Nephron (organoid): ENCODE results near the gene TRAFD1.

Experiments
- H3K27ac Mint-ChIP-seq, 3 experiments: 2 replicates each; pipeline ENCODE4 v1.8.0; 2020; ENCODE audit warnings: mixed read lengths in 3 of 3, mild to moderate bottlenecking in 2 of 3, moderate library complexity in 1 of 3
- H3K27me3 Mint-ChIP-seq: 2 replicates; pipeline ENCODE4 v1.8.0; 2021; ENCODE audit warnings: low read depth, mild to moderate bottlenecking, moderate library complexity, mixed read lengths
- H3K36me3 Mint-ChIP-seq: 2 replicates; pipeline ENCODE4 v1.8.0; 2020; ENCODE audit warnings: low read depth, mixed read lengths
- H3K4me1 Mint-ChIP-seq: 2 replicates; pipeline ENCODE4 v1.8.0; 2020; ENCODE audit warnings: mixed read lengths
- H3K4me3 Mint-ChIP-seq, 3 experiments: 2 replicates each; pipeline ENCODE4 v1.8.0; 2020; ENCODE audit warnings: mild to moderate bottlenecking in 3 of 3, mixed read lengths in 3 of 3, moderate library complexity in 2 of 3
- H3K9me3 Mint-ChIP-seq: 2 replicates; pipeline ENCODE4 v1.8.0; 2020; ENCODE audit warnings: mixed read lengths
- TF ChIP-seq, protein P1 (sequence below), 3 experiments: fragments of 200-600 bp; sonication (generic); IDR thresholded peaks; one replicate each; pipeline ENCODE4 v1.5.0; 2021; ENCODE audit warnings: antibody characterized with exemption in 3 of 3; ENCODE audit not compliant: unreplicated experiment in 3 of 3

Gene TRAFD1

DNA sequence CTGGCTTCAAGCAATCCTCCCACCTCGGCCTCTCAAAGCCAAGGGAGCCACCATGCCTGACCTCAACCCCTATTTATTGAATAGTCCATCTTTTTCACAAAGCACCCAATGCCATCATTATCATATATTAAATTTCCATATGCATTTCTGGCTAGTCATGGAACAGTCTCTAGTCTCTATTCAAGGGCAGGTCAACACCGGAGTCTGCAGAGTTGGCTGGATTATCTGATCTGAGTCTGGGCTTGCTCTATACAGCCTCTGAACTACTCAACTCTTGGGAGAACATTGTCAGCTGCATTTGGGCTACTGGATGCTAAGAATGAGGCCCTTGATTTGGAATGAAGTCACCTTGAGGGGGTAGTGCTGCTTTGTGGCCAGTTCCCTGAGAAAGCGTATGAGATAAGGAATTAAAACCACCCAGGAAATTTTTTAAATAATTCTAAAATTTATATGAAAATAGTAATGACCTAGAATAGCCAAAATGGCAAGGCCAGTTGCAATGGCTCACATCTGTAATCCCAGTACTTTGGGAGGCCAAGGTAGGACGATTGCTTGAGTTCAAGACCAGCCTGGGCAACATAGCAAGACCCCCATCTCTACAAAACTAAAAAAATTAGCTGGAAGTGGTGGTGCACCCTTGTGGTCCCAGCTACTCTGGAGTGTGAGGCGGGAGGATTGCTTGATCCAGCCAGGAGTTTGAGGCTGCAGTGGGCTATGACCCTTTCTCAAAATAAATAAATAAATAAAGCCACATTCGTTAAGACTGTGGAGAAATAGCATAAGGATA, 9.9 kb upstream of the TRAFD1 start:
- Mint-ChIP-seq H3K27me3 (no peaks in the 10 kb centered on the region), H3K4me1 (peaks cover 19% of the 10 kb centered on the region), H3K36me3 (no peaks in the 10 kb centered on the region), H3K9me3 (no peaks in the 10 kb centered on the region), H3K27ac (peak overlapping the region; percentile 31 to 92 (median 74)), H3K4me3 (no peak overlapping the region)
- TF ChIP-seq, protein P1, sequence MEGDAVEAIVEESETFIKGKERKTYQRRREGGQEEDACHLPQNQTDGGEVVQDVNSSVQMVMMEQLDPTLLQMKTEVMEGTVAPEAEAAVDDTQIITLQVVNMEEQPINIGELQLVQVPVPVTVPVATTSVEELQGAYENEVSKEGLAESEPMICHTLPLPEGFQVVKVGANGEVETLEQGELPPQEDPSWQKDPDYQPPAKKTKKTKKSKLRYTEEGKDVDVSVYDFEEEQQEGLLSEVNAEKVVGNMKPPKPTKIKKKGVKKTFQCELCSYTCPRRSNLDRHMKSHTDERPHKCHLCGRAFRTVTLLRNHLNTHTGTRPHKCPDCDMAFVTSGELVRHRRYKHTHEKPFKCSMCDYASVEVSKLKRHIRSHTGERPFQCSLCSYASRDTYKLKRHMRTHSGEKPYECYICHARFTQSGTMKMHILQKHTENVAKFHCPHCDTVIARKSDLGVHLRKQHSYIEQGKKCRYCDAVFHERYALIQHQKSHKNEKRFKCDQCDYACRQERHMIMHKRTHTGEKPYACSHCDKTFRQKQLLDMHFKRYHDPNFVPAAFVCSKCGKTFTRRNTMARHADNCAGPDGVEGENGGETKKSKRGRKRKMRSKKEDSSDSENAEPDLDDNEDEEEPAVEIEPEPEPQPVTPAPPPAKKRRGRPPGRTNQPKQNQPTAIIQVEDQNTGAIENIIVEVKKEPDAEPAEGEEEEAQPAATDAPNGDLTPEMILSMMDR (IDR thresholded peaks at IDR 0.05; ENCODE audit: unreplicated experiment in 3 of 3) = no peak

DNA sequence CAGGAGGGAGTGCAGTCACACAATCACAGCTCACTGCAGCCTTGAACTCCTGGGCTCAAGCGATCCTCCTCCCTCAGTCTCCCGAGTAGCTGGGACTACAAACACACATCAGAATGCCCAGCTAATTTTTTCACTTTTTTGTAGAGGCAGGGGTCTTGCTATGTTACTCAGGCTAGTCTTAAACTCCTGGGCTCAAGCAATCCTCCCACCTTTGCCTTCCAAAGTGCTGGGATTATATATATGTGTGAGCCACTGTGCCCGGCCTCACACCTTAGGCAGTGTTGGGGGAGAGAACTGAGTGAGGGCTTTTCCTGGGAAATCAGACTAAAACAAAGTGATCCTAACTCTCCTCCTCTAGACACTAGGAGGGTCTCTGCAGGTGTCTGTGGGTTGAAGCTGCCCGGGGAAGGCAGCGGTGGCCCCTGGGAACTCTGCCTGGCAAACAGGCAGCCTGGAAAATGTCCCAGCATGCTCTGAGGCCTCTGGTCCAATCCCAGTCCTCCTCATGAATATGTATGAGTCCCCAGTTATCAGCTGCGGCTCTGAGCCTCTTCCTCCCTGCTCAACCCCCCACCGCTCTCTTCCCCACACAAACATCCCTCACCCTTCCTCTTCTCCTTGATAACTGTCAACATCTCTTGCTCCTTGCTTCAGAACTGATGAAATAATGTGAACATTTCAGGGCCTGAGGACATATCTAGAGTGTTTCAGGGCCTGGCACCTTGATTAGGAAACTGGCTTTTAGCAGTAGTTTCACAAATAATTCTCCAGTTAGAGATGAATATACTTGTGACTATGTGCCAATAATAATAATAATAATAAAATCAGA, 8.9 kb upstream of the TRAFD1 start:
- Mint-ChIP-seq H3K36me3 (no peaks in the 10 kb centered on the region), H3K4me1 (peaks cover 21% of the 10 kb centered on the region), H3K9me3 (no peaks in the 10 kb centered on the region), H3K27me3 (no peaks in the 10 kb centered on the region), H3K4me3 (peak overlapping the region in 2 of 3 experiments; percentile 14 to 15), H3K27ac (peak overlapping the region; percentile 59 to 92 (median 88))
- TF ChIP-seq, protein P1 (IDR thresholded peaks at IDR 0.05; ENCODE audit: unreplicated experiment in 3 of 3) = no peak

DNA sequence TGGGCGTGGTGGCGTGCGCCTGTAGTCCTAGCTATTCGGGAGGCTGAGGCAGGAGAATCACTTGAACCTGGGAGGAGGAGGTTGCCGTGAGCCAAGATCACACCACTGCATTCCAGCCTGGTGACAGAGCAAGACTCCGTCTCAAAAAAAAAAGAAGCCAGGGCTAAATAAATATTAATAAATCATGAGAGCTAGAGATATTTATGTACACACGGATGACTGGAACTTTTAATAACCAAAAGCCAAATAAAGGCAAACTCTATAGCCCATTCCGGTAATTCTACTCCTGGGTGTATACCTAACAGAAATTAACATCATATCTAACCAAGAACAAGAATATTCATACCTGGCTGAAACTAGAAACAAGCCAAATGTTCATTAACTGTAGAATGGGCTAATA, 7.7 kb upstream of the TRAFD1 start:
- Mint-ChIP-seq H3K27me3 (no peaks in the 10 kb centered on the region), H3K27ac (peak overlapping the region in 1 of 3 experiments; percentile 56), H3K4me1 (peaks cover 25% of the 10 kb centered on the region), H3K9me3 (no peaks in the 10 kb centered on the region), H3K36me3 (no peaks in the 10 kb centered on the region), H3K4me3 (no peak overlapping the region)
- TF ChIP-seq, protein P1 (IDR thresholded peaks at IDR 0.05; ENCODE audit: unreplicated experiment in 3 of 3) = no peak

DNA sequence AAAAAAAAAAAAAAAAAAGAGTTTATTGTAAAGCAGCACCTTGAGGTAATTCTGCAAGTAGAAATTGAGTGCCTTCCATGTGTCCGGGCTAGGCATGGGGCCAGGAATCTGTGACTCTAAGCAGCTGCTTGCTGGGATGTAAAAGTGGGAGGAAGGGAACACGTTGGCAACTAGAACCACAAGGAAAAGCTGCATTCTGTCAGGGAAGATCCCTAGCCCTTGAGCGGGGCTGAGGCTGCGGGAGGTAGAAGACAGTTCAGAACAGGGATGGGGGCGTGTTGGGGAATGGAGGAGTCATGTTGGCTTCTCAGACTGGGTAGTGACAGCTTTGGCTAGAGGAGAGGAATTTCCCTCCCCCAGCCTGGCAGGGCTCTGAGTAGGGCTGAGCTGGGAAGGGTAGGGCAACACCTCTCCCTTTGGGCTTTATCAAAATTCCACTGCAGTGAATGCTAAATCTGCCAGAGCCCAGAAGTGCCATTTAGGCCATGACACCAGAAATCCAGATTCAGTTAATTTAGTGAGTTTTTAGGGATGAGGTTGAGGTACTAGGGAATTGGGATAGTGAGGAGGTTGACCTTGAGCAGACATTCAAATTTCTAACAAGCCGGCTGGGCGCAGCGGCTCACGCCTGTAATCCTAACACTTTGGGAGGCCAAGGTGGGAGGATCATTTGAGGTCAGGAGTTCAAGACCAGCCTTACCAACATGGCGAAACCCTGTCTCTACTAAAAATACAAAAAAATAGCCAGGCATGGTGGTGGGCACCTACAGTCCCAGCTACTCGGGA, 3.4 kb upstream of the TRAFD1 start:
- H3K4me3 Mint-ChIP-seq = peak overlapping the region; percentile 38 to 73 (median 54)
- H3K27ac Mint-ChIP-seq = peak overlapping the region; percentile 84 to 92 (median 91)
- H3K27me3 Mint-ChIP-seq = no peaks in the 10 kb centered on the region
- H3K36me3 Mint-ChIP-seq = no peaks in the 10 kb centered on the region
- peaks cover 37% of the 10 kb centered on the region for H3K4me1 Mint-ChIP-seq
- no peaks in the 10 kb centered on the region for H3K9me3 Mint-ChIP-seq
- TF ChIP-seq, protein P1 (IDR thresholded peaks at IDR 0.05; ENCODE audit: unreplicated experiment in 3 of 3) = no peak

DNA sequence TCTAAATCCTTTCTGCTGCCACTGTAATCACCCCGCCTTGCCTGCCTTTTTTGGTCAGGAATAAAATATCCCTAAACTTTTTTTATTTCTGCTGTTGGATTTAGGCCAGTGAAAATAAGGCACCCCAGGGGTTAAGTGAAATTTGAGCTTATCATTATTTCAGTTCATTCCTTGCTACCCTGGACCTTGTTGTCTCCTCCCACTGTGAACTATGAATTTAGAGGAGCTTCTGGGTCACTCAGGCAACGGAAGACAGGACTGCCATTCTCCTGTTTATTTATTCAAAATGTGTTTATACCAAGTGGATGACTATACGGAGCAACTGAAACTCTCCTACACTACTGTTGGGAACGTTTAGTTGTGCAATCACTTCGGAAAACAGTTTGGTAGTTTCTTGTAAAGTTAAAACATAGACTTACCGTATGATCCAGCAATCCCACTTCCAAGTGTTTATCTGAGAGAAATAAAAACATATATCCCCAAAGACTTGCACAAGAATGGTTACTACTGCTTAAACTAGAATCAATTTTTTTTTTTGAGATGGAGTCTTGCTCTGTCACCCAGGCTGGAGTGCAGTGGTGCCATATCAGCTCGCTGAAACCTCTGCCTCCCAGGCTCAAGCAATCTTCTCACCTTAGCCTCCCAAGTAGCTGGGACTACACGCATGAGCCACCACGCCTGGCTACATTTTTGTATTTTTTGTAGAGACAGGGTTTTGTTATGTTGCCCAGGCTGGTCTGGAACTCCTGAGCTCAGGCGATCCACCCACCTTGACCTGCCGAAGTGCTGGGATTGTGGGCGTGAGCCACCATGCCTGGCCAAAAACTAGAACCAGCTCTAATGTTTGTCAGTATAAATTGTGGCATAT, 2.3 kb upstream of the TRAFD1 start:
- TF ChIP-seq, protein P1 (IDR thresholded peaks at IDR 0.05; ENCODE audit: unreplicated experiment in 3 of 3) = no peak
- Mint-ChIP-seq H3K27me3 (no peaks in the 10 kb centered on the region), H3K4me3 (peak overlapping the region in 2 of 3 experiments; percentile 48 to 65), H3K27ac (peak overlapping the region; percentile 84 to 93 (median 92)), H3K4me1 (peaks cover 38% of the 10 kb centered on the region), H3K9me3 (no peaks in the 10 kb centered on the region), H3K36me3 (no peaks in the 10 kb centered on the region)
